ENCODE data around the gene NCF2. TPM values are rescaled to one million over a fixed set of nuclear protein-coding genes. Genes with fewer than 3 reads are reported as not detected.

Gene NCF2
- total RNA-seq, 6 experiments from 2014 or later, result 0.61 to 2.8 (median 1.5) TPM

GRCh38 chr1:183506561-183506960 is 83.7 kb downstream of the NCF2 start:
- H3K27ac Mint-ChIP-seq, result no peak overlapping the region; the same call in 1 of the 2 replicates
- H3K36me3 Mint-ChIP-seq (ENCODE audit: low read depth), result no peaks in the 10 kb centered on the region
- H3K4me3 Mint-ChIP-seq, result no peak overlapping the region
- no peaks in the 10 kb centered on the region for H3K9me3 Mint-ChIP-seq
- no peaks in the 10 kb centered on the region for H3K27me3 Mint-ChIP-seq (ENCODE audit: insufficient read depth)
- H3K4me1 Mint-ChIP-seq (ENCODE audit: low read depth), result peaks cover 15% of the 10 kb centered on the region
- no peak for TF ChIP-seq CTCF (IDR thresholded peaks at IDR 0.05)
- DNase-seq, result peak; percentile 22

Other genes with a start within 250 kb of the NCF2 start
- 10 to 100 TPM; 20.2 to 31.4 (median 23.8) TPM for gene NMNAT2, start 172.1 kb downstream of the NCF2 start, total RNA-seq (2021; fragmentation: NEBNext Ultra II Directional; extraction: Animal tissue kit (Norgen Biotek cat#: 25700))
- gene SMG7, start 118.0 kb downstream of the NCF2 start, total RNA-seq (2021; fragmentation: NEBNext Ultra II Directional; extraction: Animal tissue kit (Norgen Biotek cat#: 25700)), result 10 to 100 TPM; 49.5 to 63.6 (median 55.5) TPM
- 100 to 1,000 TPM; 231 to 263 (median 249) TPM for gene ARPC5, start 45.3 kb upstream of the NCF2 start, total RNA-seq (2021; fragmentation: NEBNext Ultra II Directional; extraction: Animal tissue kit (Norgen Biotek cat#: 25700))
- gene APOBEC4, start 62.9 kb upstream of the NCF2 start, total RNA-seq (2021; fragmentation: NEBNext Ultra II Directional; extraction: Animal tissue kit (Norgen Biotek cat#: 25700)), result not detected
- gene RGL1, start 214.7 kb upstream of the NCF2 start, total RNA-seq (2021; fragmentation: NEBNext Ultra II Directional; extraction: Animal tissue kit (Norgen Biotek cat#: 25700)), result 10 to 100 TPM; 12.0 to 16.8 (median 14.7) TPM

All from HFFc6 (cell line).